Iris pigment epithelial cell (primary cell): ENCODE results near the gene PTCHD1.

Experiments
- DNase-seq: peaks from one replicate; pipeline ENCODE4 v3.0.0-alpha.2; 2011; ENCODE audit warnings: low read depth

The PTCHD1 gene

DNA sequence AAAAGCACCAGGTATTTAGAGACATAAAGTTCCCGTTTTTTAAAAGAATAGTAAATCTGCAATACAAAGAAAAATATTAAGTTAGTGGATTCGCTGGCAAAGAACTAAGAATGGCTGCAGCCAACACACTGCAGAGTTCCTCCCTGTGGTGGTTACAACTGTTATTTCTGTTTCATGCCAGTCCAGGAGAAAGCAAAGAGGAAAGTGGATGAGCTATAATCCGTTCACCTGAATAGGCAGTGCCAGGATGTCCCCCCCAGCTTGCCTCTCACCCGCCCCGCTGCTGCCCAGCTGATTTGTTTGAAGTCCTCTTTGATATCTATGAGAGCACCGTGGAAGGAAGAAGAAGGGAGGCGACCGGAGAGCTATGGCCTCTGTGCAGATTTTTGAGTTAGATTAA lies 63.9 kb downstream of the PTCHD1 start:
- DNase-seq = no peak

DNA sequence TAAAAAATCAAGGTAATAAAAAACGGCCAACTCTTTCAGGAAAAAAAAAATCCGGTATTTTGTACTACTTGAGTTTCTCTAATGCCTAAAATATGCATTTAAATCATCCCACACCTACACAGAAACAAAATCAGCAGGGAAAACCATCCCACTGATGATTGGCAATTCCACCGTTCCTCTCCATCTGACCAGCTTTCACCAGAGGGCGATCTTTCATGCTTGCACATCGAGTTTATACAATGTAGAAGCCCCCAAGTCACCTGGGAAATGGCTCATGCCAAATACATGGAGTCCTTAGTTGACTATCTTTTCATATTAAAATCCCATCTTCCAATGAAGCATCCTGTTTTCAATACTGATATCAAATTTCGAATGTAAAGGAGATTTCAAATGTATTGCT lies 69.2 kb downstream of the PTCHD1 start:
- no peak for DNase-seq

DNA sequence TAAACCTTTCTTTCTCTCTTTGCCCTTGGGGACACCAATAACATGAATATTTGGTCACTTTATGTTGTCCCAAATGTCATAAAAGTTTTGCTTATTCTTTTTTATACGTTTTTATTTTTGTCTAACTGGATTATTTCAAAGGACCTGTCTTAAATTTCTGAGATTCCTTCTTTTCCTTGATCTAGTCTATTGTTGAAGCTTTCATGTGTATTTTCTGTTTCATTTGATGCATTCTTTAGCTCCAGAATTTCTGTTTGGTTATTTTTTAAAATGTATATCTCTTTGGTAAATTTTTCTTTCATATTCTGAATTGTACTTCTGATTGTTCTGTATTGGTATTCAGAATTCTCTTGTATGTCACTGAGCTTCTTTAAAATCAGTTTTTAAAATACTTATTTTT lies 88.3 kb downstream of the PTCHD1 start:
- no peak for DNase-seq

DNA sequence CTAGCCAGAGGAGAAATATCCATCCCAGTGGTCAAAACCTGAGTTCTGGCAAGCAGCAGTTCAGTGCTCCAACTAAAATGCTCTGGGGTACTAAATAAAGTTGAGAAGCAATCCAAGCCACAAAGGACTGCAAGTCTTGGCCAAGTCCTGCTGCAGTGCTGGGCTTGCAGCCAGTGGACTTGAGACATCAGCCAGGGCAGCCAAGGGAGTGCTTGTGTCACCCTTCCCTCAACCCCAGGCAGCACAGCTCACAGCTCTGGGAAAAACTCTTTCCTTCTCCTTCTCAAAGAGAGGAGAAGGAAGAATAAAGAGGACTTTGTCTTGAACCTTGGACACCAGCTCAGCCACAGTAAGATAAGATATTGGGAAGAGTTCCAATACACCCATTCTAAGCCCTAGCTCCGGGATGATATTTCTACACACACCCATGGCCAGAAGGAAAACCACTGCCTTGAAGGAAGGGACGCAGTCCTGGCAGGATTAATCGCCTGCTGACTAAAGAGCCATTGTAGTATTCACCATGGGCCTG lies 99.8 kb downstream of the PTCHD1 start:
- DNase-seq = peak; percentile 58

DNA sequence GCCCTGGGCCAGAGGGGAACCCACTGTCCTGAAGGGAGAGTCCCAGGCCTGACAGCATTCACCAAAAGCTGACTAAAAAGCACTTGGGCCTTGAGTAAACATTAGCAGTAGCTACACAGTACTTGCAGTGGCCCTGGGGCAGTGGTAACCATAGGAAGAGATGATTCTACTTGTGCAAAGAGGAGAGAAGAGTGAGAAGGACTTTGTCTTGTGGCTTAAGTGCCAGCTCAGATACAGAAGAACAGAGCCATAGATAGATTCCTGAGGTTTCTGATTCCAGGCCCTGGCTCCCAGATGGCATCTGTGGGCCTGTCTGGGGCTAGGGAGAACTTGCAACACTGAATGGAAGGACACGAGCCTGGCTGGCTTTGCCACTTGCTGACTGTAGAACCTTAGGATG lies 100.5 kb downstream of the PTCHD1 start:
- DNase-seq = no peak

DNA sequence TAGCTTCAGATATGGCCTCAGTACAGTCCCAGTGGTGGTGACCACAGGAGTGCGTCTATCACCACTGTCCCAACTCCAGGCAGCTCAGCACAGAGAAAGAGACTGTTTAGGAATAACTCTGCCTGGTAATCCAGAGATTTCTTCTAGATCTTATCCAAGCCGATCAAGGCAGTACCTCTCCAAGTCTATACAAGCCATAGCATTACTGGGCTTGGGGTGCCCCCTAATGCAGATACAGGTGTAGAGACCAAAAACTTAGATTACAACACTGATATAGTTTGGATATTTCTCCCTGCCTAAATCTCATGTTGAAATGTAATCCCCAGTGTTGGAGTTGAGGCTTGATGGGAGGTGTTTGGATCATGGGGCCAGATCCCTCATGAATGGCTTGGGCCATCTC lies 100.9 kb downstream of the PTCHD1 start:
- no peak for DNase-seq

DNA sequence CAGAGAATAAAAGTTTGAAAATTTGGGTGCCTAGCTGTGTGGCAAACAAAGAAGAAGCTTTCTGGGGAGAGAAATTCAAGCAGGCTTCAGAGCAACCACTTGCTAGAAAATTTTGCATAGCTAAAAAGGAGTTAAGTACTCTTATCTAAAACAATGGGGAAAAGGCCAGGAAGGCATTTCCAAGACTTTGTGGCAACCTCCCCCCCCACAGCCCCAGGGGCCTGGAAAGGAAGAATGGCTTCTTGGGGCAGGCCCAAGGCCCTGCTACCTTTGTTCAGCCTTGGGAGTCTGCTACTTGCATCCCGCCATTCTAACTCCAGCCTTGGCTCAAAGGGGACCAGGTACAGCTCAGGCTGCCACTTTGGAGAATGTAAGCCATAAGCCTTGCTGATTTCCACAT lies 102.2 kb downstream of the PTCHD1 start:
- no peak for DNase-seq

DNA sequence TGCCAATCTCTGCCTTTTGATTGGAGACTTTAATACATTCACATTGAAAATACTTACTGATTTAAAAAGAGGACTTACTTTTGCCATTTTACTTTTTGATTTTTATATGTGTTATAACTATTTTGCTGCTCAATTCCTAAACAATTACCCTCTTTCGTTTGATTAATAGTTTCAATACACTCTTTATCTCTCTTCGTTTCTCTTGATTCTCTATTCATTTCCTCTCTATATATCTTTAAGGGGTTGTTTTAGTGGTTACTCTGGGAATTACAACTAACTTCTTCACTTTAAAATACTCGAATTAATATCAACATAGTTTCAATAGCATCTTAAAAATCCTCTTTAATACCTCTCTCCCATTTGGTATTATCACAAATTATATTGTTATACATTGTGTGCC lies 116.6 kb downstream of the PTCHD1 start:
- no peak for DNase-seq
